HG03196 (cell line): Measurements from ENCODE around the gene KMO.
A peak's percentile ranks its signal among the peaks of the same experiment; 100 is the strongest.

Experiments used
- ATAC-seq: cut with Tn5 transposase; IDR thresholded peaks from one replicate; pipeline ENCODE4 v1.9.1; 2021; ENCODE audit not compliant: unreplicated experiment

KMO gene

DNA sequence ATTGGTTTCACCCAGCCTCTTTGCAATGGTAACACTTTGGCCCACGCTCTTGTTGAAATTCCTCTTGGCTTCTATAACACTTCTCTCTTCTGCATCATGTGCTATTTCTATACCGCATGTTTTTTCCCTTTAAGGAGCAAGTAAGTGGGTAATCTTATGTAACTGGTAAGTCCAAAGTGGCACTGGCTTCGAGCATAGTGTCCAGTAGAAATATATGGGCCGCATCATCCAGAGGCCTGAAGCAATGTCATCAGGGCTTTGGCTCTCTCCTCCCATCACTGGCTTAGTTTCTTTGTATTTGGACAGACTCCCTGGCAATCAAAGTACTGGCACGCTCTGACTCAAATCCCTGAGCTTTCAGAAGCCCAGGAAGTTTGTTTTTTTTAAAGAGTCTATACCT is 90.5 kb downstream of the KMO start:
- ATAC-seq, result no peak

DNA sequence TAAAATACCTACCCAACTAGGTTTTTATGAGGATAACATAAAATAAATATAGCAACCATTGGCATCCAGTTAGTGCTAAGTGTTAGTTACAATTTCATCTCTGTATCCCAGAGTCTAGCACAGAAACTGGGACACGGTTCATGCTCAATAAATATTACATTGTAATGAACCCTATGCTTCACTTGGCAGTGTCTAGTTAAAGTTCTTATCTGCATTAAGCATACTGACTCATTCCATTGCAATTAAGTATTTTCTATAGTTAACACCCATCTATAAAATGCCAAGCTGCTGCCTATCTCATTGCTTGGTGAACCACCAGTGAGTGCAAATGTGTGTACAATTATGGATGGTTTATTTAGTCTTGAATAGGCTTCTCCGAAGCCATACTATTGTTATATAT is 92.8 kb downstream of the KMO start:
- ATAC-seq, result no peak

DNA sequence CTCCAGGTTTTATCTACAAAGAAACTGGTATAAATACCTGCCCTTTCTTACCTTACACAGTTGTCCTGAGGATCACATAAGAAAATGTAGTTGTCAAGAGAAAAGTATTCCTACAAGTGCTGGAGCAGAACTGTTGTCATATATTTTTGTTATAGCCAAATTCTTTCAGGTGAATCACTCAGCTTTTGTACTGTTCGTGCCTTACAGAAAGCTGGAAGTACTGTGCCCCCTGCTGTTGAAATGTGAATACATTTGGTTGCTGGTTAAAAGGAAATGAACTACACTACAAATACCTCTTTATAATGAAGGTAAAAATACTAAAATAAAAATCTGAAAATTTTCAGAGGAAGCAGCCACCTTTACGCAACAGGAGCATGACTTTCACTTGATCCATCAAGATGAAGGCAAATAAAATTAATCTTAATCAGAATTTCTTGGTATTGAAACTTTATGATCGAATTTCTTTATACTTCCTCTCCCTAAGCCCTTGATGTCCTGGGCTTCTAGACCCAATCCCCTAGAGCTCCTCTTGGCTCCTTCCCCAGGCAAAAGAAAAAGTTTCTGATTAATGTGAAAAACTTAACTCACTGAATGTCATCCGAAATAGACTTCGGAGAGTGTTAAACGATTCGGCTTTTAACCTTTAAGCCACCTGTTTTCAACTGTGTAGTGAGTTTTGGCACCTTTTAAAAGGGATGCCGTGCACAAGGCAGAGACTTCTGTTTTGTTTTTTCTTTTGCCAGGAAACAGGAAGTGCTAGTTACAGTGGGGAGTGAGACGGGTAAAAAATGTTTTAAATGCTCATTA is 95.5 kb downstream of the KMO start:
- peak; percentile 75 for ATAC-seq

DNA sequence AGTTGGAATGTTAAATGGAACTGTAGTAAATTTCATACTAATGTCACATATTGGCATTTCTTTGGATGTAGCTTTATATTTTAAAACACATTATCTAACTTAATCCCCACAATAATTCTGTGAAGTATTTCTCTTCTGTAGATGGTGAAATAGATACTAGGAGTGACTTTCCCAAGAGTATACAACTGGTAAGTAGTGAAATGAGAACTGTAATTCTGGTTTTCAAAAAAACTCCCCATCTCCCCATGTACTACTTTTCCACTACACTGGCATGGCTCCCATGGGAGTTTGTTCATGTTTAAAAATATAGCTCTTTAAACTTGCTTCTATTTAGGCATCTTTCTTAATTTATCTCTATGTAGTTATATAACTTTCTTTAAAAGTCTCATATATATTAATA is 97.8 kb downstream of the KMO start:
- no peak for ATAC-seq

DNA sequence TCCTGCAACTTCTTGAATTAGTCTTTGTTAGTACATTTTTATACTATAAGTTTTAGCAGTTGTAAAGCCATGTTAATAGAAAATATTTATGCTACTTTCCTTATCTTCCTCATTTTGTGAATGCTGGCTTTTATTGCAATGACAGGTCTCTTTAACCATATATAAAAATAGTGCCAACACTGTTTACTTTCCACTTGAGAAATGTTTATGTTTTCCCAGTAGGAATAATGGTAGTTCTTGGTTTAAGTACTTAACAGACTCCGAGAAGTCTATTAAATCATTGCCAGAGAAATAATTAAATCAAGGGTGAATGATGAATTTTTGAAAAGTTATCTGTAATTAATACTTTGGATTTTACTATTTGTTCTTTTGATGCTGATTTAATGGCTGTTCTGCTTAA is 98.3 kb downstream of the KMO start:
- ATAC-seq, result no peak

DNA sequence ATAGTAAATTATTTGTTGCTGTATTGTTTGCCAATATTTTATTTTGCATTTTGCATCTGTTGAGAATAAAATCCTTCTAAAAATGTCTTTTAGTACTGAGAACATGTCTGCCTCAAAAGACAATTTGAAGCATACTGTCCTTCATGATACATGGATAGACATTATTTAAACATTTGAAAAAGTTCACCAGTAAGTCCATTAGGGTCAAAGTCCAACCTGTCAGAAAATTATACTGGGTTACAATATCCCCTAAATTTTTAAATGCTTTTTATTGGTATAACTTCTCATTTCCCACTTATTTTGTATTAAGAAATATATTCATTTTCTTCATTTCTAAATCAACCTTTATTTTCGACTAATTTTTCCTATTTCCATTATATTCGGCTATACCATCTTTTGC is 98.7 kb downstream of the KMO start:
- ATAC-seq, result no peak

DNA sequence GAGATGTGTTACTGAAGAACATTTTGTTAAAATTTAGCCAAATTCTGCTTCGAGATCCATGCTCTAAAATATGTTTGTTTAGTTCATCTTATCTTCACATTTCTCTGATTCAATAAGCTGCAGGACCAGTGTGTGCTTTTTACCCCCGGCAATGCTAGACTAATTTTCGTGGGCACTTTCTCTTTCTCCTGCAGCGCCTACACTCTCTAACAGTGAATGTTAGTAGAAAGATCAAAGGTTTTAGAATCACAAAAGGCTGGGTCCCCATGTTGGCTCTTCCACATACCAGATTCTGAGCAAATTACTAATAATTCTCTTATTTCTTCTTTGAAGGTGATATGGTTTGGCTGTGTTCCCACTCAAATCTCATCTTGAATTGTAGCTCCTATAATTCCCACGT is 99.5 kb downstream of the KMO start:
- ATAC-seq, result no peak

DNA sequence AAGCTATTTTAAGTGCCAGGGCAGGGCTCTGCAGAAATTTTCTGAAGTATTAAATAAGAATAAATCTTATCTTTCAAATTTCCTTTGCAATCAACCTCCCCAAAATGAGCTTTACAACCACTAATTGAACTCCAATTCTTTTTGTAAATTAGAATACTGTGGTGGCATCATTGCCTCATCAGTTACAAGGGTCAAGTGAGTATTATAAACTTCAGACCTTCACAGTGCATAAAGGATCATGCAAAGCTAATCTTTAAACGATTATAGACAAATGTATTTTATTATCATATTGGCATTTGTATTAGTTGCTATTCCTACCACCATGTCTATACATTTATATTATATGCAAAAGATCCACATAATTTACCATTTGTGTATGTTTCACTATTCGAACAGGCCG is 100.8 kb downstream of the KMO start:
- no peak for ATAC-seq

DNA sequence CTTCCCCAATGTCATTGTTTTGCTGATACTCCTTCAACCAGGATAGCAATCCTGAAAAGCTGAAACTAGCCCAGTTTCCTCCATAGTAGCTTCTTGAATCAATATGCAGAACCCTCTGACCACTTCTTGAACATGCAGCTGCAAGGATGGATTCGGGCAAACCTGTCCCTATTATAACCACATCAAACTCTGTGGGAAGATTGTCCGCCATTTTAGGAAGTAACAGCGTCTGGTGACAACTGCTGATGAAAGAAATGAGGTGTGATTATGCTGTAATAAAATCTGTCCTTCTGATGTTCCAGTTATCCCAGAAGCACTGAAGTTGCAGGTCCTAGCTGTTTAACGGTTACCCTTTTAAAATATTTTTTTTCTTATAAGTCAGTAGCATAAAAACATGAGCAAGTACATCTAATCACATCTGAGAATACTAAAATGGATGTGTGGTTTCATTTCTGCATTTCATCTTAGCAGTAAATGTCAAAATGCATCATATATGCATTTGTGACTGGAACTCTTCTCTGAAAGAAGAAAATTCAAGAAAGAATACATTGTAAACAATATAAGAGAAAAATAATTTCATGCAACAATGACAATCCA is 103.5 kb downstream of the KMO start:
- ATAC-seq, result no peak

DNA sequence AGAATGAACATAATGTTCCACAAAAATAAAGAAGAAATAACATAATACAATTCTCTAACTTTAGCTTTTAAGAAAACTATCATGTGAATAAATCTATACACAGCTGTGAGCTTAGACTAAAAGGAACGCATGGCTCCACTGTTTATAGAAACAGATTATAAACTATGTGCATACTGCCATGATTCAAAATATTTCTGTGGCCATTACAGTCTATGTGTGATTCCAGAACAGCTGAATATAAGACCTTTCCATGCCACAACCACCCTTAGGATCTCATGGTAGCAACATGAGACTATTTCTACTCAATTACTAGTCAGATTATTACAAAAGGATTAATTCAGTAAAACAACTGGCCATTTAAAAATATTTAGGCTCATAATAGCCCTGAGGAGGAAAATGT is 104.1 kb downstream of the KMO start:
- no peak for ATAC-seq

DNA sequence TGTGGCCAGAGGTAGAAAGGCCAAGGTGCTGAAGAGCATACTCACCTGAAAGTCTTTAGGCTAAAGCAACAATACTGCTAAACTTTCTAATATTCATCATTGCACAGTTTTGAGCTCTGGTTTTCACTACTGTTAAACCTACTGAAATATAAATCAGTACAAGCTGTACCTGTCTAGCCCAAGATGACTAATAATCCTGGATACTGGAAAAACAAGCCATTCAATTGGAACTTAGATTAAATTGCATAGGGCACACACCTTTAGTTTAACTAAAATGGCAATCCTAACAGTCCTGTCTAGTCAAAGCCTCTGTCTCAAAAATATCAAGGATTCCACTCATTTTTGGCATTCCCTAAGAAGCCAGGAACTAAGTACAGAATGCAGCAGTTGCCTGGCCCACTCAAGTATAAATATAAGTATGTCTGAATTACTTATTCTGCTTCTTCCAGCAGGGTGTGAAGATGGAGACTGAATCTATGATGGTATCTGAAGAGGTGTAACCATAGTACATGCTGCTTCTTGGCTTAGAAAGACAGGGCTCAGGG is 104.9 kb downstream of the KMO start:
- no peak for ATAC-seq

DNA sequence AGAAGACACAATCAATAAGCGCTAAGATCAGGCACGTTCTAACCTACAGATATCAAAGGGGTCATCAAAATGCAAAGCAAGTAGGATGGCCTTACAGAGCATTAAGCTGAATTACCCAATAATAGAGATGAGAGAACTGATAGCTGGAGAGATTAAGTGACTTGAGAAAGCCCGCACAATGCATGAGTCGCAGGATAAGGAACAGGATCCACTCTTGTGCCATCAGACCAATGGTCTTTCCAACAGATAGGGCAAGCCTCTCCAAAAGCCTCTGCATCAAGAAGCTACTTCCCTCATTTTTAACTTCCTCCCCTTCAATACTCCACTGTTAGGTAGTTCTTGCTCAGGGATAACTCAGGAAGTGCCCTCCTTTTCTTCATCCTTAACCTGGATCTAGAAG is 105.4 kb downstream of the KMO start:
- ATAC-seq, result no peak

DNA sequence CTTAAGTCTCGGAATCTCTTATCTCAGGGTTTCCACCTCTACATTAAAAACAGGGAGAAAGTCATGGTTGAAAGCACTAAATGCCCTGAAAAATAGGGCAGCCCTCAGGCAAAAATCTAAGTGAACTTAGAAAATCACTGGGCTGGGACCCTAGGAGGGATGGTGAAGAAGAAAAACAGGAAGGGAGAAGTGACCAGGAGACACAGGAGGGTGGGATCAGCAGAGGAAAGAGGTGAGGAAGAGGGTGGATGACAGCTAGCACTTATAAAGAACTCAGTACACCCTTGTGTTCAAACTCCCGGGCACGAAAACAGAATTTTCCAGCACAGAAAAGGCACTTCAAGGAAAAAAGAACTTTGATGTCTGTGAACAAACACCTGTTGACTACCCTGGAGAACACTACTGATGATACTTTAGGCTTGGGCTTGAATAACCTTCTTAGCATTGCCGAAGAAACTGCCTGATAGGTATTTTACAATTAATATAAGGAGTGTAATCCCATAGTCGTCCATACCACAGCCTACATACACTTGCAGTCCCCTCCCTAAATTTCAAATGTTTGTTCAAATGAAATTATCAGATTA is 106.0 kb downstream of the KMO start:
- ATAC-seq, result no peak

DNA sequence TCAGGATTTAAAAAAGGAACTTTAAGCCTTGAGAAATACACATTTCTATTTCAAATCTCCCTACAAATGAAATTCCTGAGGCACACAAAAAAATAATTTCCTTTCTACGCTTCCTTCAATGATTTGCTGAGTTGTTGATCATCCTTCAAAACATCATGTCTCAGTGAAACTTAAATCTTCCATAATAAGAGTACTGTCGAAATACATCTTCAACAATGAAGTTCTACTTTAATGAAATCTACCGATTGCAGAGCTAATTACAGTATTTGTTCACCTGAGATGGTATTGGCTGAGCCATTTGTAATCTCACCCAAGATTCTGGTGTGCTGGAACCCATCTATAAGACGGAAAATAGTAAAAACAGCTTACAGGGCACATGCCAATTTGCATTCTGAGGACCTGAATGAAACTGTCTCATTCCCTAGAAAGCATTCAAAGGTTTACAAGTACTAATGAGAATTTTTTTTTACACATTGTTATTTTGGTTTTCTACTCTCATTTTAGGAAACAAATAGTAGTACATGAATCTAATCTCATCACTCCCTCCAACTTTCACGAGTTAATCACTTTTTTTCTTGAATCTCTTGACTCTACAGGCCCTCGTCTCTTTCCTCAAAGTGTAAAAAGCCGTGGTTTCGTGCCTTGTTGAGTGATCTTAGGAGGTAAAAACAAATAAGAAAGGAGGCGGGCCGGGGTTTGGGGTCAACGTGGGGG is 106.9 kb downstream of the KMO start:
- no peak for ATAC-seq

DNA sequence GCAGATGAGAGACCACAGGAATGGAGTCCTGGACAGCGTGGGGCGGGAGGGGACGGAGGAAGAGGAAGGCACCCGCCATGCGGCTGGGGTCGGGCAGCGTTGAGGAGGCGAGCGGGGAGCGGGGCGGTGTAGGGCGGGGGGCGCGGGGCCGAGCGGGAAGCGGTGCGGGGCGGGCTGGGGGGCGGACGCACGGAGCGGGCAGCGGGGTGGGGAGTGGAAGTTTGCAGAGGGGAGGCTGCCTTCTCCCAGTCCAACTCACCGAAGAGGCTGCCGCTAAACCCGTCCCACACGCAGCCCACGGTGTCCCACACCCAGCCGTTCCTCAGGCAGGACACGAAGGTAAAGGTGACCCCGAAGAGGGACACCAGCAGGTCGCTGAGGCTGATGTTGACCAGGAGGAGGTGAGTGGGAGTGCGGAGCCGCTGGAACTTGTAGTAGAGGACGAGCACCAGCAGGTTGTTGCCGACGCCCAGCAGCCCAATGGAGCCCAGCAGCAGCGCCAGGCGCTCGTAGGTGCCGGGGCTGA is 107.5 kb downstream of the KMO start:
- ATAC-seq, result peak; percentile 43

DNA sequence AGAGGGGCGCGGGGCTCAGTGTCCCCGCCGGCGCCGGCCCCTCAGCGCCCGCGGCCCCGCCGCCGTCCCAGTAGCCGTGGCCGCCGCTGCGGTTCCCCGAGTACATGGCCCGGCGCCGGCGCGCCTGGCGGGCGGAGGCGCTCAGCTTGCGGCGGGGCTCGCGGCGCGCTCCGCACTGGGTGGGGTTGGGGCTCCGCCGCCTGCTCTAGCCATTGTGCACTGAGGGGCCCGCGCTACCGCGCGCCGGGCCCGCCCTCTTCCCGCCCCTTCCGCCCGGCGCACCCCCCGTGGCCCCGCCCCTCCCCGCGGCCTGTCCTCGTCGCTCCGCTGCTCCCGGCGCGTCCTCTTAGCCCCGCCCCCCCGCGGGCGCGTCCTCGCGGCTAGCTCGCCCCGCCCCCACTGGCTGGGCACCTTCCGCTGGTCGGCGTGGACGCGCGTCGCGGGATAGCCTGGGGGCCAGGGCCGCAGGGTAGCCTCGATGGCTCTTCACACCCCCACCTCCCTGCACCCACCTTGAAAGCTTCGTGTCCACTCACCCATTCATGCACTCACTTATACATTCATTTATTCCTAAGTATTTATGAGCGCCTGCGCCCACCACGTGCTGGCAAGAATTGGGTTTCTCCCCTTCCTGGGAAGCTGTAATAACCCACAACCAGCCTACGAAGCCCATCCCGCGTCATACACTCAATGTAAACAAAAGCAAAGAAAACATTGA is 108.1 kb downstream of the KMO start, which contains the start of the genes CHML and OPN3:
TSS of gene CHML (minus strand) at position 221 of the 718 bp plus-strand sequence. CDS start 4,603 bp downstream, outside the sequence.
TSS of gene OPN3 (minus strand) at position 221 of the 718 bp plus-strand sequence. CDS start at position 106, 115 bp downstream.
- ATAC-seq, result peak; percentile 90

DNA sequence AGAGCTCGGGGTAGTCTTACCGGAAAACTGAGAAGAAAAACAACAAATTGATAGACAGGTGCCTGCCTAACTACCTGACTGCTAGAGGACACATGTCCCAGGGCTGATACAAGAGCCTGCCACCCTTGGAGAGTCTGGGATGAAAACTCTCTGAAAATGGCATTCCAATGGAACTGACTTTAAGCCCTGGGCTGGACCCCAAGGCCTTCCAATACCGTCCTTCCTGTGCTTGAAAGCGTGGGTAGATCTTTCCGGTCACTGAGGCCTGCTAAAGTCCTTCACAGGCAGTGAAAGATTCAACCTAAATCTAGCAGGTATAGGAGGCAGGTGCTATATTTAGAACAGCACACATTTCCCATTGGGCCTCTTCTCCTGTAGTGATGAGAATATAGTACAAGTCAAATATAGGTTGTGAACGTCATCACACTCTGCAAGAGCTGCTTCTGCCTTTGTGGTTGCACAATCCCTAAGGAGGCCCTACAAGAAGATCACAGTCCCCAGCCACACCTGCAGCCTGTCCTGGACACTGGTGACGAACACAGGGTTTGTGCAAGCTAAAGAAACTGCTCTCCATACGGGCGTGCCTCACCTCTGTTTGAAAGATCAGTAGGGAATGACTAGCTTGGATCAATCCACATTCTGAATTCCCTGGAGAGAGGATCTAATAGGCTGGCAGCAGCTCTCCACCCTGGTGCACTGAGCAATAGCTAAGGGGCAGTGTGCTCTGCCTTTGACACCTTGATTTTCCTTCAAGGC is 108.9 kb downstream of the KMO start:
- ATAC-seq, result no peak

DNA sequence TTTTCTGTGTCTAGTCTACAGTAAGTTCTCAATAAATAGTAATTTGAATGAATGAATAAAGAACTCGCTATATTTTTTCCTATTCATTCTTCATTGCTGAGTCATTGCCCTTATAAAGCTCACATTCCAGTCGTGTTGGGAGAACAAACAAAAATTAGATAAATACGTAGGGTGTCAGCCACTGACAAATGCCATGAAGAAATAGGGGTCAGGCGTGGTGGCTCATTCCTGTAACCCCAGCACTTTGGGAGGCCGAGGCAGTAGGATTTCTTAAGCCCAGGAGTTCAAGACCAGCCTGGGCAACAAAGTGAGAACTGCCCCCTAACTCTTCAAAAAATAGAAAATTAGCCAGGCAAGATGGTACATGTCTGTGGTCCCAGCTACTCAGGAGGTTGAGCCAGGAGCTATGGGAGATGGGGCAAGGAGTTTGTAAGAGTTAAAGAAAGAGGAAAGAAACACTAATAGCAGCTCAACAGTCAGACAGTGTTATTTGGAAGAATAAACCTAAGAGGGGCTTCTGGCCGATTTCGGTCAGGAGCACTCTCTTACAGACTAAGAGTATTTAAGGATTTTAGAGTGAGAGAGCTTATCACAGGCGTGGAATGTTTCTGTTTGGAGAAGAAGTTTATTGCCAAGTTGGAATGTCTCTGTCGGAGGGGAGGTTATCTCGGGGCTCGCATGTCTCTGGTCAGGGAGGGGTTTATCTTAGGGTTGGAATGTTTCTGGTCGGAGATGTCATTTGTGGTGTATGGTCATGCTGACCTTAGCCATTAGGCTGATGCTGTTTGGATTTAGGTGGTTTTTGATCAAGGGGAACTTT is 109.8 kb downstream of the KMO start:
- no peak for ATAC-seq

DNA sequence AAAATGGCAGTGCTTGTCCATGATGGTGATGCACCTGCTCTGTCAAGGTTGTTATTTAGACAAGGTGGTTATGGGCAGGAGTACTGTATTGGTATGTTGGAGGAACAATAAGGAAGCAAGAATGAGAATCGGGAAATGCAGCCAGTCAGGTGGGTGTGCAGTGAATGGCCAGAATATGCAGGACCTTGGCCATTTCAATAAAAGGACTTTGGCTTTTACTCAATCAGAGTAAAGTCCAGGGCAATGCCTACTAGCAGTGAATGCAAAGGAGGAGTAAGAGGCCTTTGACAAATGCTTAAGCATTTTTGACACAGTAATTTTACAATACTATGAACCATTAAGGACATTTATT is 110.4 kb downstream of the KMO start:
- no peak for ATAC-seq
